Neuron (in vitro differentiated cells): ENCODE results near the gene POLRMT.
"Not testable (repeated sequence)": the region's sequence is repeated elsewhere in the genome, so short reads cannot be mapped to it uniquely, and the experiment has no call there.

Experiments
- H2AFZ ChIP-seq: one replicate; pipeline ENCODE4 v1.6.1; 2013; ENCODE audit warnings: low read depth, mild to moderate bottlenecking, inconsistent platforms, low read length, moderate library complexity
- H3K27me3 ChIP-seq: one replicate; pipeline ENCODE4 v1.6.1; 2013; ENCODE audit warnings: low read length; ENCODE audit not compliant: insufficient read depth
- H3K36me3 ChIP-seq: one replicate; pipeline ENCODE4 v1.6.1; 2013; ENCODE audit warnings: low read length; ENCODE audit not compliant: insufficient read depth
- H3K4me1 ChIP-seq: one replicate; pipeline ENCODE4 v1.6.1; 2013; ENCODE audit warnings: low read length; ENCODE audit not compliant: insufficient read depth
- H3K4me3 ChIP-seq: 2 replicates; pipeline ENCODE4 v1.5.1; 2013; ENCODE audit warnings: mild to moderate bottlenecking, low read length, moderate library complexity
- H3K9me3 ChIP-seq: one replicate; pipeline ENCODE4 v1.6.1; 2013; ENCODE audit warnings: low read length

POLRMT gene

DNA sequence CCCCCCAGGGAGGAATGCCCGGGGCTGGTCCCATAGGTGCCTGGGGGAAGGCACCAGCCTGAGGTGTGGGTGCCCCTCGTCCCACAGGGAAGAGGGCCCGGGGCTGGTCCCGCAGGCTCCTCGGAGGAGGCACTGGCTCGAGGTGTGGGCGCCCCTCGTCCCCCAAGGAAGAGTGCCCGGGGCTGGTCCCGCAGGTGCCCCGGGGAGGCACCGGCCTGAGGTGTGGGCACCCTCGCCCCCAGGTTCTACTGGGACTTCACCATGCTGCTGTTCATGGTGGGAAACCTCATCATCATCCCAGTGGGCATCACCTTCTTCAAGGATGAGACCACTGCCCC lies 30.1 kb downstream of the POLRMT start:
- not testable (repeated sequence) for H3K27me3 ChIP-seq, H3K4me1 ChIP-seq, H2AFZ ChIP-seq, H3K36me3 ChIP-seq, H3K9me3 ChIP-seq, H3K4me3 ChIP-seq

DNA sequence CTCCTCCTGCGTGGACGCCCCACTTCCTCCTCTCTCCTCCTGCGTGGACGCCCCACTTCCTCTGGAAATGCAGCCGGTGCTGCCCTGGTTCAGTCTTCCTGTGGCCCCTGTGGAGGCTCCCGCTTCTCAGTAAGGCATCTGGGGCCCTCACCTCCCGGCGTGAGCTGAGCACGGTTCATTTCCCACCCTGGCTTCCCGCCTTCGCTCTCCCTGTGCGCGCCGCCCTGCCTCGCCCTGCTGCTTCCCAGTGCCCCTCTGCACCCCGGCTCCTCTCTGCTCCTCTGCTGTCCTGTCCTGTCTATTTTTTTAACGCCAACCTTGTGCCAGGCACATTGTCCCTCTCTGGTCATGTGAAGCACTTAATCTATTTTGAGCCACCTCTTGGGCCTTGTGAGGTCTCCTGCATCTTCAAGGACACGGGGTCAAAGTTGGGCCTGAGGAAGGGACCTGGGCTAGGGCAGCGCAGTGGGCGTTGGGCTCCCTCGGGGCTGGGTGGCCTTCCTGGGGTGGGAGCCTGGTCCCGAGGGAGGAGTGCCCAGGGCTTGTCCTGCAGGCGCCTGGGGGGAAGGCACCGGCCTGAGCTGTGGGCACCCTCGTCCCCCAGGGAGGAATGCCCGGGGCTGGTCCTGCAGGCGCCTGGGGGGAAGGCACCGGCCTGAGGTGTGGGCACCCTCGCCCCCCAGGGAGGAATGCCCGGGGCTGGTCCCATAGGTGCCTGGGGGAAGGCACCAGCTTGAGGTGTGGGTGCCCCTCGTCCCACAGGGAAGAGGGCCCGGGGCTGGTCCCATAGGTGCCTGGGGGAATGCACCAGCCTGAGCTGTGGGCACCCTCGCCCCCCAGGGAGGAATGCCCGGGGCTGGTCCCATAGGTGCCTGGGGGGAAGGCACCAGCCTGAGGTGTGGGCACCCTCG lies 30.7 kb downstream of the POLRMT start:
- Histone ChIP-seq H3K27me3 (no peaks in the 10 kb centered on the region), H2AFZ (no peak overlapping the region), H3K4me1 (no peaks in the 10 kb centered on the region), H3K9me3 (peaks cover 7% of the 10 kb centered on the region), H3K36me3 (no peaks in the 10 kb centered on the region), H3K4me3 (no peak overlapping the region)

DNA sequence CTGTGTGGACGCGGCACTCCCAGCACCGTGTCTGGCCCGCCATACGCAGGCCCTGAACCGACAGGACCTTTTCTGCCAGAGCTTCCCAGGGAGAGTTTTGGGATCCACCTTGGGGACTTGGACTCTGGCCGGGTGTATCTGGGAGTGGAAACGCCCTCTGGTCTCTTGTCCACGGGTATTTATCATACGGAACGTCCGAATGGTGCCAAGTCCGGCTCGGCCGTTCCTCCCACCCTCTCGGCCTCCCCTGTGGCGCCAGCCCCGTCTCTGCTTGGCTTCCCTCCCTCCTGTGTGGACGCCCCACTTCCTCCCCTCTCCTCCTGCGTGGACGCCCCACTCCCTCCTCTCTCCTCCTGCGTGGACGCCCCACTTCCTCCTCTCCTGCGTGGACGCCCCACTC lies 31.5 kb downstream of the POLRMT start:
- H3K36me3 ChIP-seq = no peaks in the 10 kb centered on the region
- no peak overlapping the region for H2AFZ ChIP-seq
- H3K4me1 ChIP-seq = no peaks in the 10 kb centered on the region
- no peak overlapping the region for H3K4me3 ChIP-seq
- no peaks in the 10 kb centered on the region for H3K27me3 ChIP-seq
- peaks cover 9% of the 10 kb centered on the region for H3K9me3 ChIP-seq

DNA sequence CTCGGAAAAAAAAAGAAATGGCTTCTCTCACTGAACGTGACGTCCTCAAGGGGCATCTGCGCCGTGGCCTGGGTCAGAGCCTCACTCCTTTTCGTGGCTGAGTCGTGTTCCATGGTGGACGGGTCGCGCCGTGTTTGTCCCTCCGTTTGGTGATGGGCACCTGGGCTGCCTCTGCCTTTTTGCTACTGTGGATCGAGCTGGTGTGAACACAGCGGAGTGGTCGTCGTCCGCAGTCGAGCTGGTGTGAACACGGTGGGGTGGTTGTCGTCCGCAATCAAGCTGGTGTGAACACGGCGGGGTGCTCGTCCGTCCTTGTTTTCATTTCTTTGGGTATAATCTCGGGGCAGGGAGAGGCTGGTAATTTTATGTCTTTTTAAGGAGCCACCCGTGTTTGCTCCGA lies 32.0 kb downstream of the POLRMT start:
- Histone ChIP-seq H2AFZ (no peak overlapping the region), H3K4me1 (no peaks in the 10 kb centered on the region), H3K36me3 (no peaks in the 10 kb centered on the region)

DNA sequence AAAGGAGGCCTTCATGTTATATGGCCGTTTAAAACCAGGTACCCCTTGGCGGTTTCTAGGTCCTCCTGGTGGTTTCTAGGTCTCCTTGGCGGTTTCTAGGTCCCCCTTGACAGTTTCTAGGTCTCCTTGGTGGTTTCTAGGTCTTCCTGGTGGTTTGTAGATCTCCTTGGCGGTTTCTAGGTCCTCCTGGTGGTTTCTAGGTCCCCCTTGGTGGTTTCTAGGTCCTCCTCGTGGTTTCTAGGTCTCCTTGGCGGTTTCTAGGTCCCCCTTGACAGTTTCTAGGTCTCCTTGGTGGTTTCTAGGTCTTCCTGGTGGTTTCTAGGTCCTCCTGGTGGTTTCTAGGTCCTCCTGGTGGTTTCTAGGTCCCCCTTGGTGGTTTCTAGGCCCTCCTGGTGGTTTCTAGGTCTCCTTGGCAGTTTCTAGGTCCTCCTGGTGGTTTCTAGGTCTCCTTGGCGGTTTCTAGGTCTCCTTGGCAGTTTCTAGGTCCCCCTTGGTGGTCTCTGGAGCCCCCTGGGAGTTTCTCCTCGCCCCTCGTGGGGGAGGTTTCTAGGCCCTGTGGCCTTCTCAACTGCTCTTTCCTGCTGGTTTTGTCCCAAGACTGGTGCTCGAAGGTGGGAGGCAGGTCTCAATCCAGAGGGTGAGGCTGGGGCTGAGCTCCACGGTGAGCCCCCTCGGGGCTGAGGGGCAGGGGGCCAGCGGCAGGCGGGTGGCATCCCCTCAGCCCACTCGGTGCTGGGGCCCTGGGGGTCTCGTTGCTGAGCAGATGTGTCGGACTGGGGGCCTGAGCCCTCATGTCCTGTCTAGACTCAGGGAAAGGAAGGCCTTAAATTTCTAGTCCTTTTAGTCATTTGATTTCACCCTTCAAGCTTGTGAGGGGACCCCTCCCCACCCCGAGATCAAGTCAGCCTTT lies 35.7 kb downstream of the POLRMT start:
- Histone ChIP-seq H3K4me1 (peaks cover 4% of the 10 kb centered on the region), H3K9me3 (peaks cover 9% of the 10 kb centered on the region), H3K27me3 (peaks cover 28% of the 10 kb centered on the region), H3K4me3 (no peak overlapping the region), H3K36me3 (no peaks in the 10 kb centered on the region), H2AFZ (no peak overlapping the region)

More for the DNA sequence above, 32.0 kb downstream of the POLRMT start:
- no peak overlapping the region for H3K4me3 ChIP-seq
- peaks cover 9% of the 10 kb centered on the region for H3K9me3 ChIP-seq
- no peaks in the 10 kb centered on the region for H3K27me3 ChIP-seq

DNA sequence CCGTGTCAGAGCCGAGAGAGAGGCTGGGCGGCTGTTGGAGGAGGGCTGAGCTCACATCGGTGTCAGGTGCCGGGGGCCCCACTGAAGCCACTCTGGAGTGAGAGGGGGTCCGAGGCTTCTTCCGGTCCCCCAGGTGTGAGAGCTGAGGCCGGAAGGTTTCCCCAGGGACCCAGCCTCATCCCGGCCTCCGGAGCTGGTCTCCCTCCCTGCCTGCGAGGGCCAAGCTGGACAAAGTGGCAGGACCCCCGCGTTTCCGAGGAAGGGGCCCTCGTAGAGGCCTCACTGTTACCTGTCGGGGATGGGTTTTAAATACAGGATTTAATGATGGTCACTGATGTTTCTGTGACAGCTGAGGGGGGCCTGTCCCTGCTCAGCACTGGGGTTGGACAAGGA lies 37.1 kb downstream of the POLRMT start:
- peaks cover 3% of the 10 kb centered on the region for H3K9me3 ChIP-seq
- H3K27me3 ChIP-seq = peaks cover 40% of the 10 kb centered on the region
- H3K36me3 ChIP-seq = no peaks in the 10 kb centered on the region
- no peak overlapping the region for H2AFZ ChIP-seq
- peaks cover 4% of the 10 kb centered on the region for H3K4me1 ChIP-seq
- no peak overlapping the region for H3K4me3 ChIP-seq

DNA sequence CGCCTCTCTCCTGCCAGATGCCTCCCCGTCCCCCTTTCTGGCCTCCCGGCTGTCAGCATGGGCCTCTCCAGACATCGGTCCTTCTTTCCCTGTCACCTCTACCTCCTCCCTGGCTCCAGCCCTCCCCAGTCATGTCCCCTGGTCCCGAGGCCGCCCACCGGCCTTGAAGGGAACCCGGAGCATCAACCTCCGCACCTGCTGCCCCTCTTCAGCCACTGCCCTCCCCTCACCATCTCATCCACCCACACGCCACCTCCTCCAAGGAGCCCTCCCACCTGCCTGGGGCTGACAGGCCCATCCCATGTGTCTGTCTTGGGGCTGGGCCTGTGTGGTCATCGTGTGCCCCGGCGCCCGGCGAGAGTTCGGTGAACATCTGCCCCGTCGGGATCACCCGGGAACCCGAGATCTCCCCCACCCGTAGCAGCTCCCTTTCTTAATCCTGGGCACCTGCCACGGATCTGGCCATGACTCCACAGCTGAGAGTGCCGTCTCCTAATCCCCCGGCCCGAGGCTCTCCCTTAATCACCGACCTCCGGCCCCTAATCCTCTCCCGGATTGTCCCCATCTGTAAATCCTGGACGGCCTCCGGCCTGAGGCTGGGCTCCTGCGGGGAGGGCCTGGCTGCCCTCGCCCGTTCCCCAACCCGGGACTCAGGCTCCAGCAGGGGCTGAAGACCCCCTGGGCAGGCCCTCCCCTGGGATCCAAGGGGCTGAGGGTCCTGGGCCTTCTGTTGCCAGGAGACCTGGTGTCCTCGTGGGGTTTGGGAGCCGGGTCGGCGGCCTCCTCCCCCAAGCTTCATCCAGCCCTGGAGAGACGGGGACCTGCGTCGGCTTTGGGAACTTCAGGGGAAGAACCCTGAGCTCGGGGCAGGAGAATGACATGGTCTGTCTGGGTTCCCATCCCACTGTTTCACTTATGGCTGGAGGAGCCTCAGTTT lies 37.7 kb downstream of the POLRMT start:
- Histone ChIP-seq H2AFZ (no peak overlapping the region), H3K36me3 (no peaks in the 10 kb centered on the region), H3K4me1 (peaks cover 7% of the 10 kb centered on the region), H3K4me3 (no peak overlapping the region), H3K27me3 (peaks cover 47% of the 10 kb centered on the region), H3K9me3 (peaks cover 2% of the 10 kb centered on the region)

DNA sequence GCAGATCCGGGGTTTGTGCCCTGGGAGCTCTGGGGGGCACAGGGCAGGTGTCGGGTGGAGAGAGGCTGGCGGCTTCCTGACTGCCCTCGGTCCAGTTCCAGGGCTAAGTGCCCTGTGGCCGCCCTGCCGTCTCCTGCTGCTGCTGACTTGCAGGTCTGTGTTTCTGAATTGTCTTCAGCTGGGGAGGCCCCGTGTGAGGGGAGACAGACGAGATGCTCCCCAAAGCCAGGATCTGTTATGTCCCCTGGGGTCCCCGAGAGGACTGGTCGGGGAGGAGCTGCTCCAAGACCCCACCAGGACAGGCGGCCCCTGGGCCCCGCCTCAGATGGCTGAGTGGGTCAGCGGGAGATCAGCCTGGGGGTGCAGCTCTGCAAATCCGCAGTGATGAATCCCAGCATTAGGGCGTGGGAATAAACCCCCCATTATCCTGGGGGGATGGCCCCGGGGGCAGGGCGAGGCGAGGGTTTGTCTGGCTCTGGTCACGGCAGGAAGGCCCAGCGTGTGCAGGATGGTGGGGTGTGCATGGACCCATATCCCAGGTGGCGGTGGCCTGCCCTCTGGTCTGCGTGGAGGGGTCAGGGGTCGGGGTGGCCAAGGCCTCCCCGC lies 39.0 kb downstream of the POLRMT start:
- Histone ChIP-seq H3K36me3 (no peaks in the 10 kb centered on the region), H3K4me1 (peaks cover 7% of the 10 kb centered on the region), H3K4me3 (no peak overlapping the region), H3K27me3 (peaks cover 47% of the 10 kb centered on the region), H2AFZ (no peak overlapping the region), H3K9me3 (peaks cover 2% of the 10 kb centered on the region)

DNA sequence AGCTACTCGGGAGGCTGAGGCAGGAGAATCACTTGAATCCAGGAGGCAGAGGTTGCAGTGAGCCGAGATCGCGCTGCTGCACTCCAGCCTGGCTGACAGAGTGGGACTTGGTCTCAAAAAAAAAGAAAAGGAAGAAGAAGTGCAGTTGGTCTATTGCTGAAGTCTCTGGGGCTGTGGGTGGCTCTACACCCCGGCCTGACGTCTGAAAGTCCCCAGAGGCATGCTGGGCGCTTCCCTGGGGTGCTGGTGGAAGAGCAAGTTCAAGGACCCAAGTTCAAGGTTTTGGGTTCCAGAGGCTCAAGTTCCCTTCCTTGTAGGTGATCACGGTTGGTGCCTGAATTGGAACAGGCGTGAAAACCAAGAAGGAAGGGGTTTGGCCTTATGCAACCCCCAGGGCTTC lies 39.8 kb downstream of the POLRMT start:
- Histone ChIP-seq H3K9me3 (peaks cover 2% of the 10 kb centered on the region), H2AFZ (no peak overlapping the region), H3K4me1 (peaks cover 9% of the 10 kb centered on the region), H3K4me3 (no peak overlapping the region), H3K36me3 (no peaks in the 10 kb centered on the region), H3K27me3 (peaks cover 56% of the 10 kb centered on the region)

DNA sequence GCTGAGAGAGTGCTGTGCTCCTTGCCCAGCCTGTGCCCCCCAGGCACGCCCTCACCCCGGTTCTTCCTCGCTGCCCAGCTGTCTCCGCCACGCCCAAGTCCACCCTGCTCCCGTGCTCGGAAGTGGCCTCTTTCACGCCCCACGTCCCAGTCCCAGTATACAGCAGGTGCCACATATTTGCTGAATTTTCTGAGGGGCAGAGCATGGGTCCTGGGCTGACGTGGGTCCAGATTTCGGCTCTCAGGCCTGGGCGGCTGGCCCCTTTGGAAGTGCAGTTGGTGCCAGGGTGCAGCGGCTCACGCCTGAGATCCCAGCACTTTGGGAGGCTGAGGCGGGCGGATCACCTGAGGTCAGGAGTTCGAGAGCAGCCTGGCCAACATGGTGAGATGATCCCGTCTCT lies 40.3 kb downstream of the POLRMT start:
- Histone ChIP-seq H3K9me3 (peaks cover 2% of the 10 kb centered on the region), H3K27me3 (peaks cover 57% of the 10 kb centered on the region), H2AFZ (no peak overlapping the region), H3K4me1 (peaks cover 9% of the 10 kb centered on the region), H3K4me3 (no peak overlapping the region), H3K36me3 (no peaks in the 10 kb centered on the region)

DNA sequence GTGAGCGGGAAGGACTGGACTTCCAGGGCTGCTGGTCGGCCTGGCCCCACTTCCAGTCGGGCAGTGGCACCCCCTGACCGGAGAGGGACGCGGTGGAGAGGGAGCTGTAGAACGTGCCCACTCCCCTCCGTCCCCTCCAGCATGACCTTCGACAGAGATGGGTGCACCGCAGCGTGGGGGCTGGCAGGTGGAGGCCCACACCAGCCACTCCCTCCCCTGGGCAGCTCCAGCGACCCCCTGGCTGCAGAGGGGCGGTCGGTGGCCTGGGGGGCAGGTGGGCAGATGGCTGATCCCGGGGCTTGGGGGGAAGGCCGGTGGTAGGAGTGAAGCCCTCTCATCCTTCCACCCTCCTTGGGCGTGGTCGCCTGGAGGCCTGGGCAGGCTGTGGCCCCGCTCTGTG lies 41.2 kb downstream of the POLRMT start:
- H3K4me1 ChIP-seq = peaks cover 9% of the 10 kb centered on the region
- no peak overlapping the region for H3K4me3 ChIP-seq
- no peak overlapping the region for H2AFZ ChIP-seq
- peaks cover 57% of the 10 kb centered on the region for H3K27me3 ChIP-seq
- peaks cover under 1% of the 10 kb centered on the region for H3K9me3 ChIP-seq
- H3K36me3 ChIP-seq = no peaks in the 10 kb centered on the region
